ENCODE measurements around the gene GARIN3.

GARIN3 gene

DNA sequence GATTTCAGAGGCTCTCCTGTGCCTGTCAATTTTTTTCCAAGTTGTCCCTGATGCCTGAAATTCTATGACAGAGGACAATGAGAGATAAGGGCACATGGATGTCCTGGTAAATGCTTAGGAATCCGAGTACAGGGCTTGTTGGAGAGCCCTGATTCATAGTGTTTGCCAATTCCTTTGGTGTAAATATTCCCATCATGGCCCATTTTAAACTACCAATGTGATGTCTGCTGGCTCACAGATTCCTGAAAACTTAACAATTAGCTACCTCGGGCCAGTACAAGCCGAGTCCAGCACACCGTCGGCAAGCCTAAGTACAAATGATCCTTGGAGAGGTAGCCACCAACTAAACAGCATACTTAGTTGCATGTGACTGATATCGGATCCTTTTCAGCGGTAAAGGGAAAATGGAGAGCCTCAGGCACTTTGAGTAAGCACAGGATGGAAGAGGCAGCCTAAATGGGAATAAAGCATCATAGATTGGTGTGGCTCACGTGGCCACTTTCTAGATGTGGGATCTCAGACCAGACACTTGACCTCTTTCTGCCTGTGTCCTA is 18.1 kb upstream of the GARIN3 start:
- no peak for DNase-seq

- DNase-seq: no peak
These were observed 16.2 kb upstream of the GARIN3 start for GRCh38 chr5:157182143-157182757.

DNA sequence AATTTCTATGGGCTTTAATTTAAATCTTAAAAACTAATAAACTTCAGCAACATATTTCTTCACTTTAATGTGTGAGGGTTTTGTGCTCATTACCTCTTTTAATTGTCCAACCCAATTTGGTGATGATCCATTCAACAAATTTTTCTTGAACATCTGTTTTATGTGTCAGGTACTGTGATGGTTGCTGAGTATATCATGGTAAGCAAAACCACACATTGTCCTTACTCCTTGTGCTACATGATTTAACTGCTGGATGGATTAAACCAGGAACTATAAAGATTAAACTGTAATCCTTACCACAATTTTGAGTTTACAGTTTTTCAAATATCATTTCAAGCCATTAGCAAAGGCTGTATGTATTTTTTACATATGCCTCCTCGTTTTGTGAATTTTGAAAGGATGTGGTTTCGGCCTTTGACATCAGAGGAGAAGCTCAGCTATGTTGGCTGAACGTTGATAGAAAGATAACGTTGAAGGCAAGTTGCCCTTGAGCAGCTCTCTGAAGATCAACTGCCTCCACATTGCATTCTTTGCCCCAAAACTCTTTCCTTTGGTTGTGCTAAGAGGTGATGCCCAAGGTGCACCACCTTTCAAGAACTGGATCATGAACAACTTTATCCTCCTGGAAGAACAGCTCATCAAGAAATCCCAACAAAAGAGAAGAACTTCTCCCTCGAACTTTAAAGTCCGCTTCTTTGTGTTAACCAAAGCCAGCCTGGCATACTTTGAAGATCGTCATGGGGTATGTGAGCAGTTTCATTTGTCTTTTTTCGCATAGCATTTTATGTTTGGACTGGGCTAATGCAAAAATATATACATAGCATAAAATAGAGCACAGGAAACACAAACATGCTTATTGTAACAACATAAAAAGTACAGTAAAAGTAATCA is 14.6 kb upstream of the GARIN3 start, which contains the start of gene ITK:
ITK (plus strand) TSS at position 467 of the 891 bp plus-strand sequence; CDS start at position 605, 138 bp downstream.
- DNase-seq: peak; percentile 87

- DNase-seq: no peak
These were observed 12.9 kb upstream of the GARIN3 start for GRCh38 chr5:157178966-157179365.

GRCh38 chr5:157177953-157178352 is 11.9 kb upstream of the GARIN3 start:
- DNase-seq: no peak

- no peak for DNase-seq
These were observed 9.1 kb upstream of the GARIN3 start for GRCh38 chr5:157175071-157175612.

- DNase-seq: peak; percentile 90
These were observed 6.3 kb upstream of the GARIN3 start for GRCh38 chr5:157172403-157172802.

DNA sequence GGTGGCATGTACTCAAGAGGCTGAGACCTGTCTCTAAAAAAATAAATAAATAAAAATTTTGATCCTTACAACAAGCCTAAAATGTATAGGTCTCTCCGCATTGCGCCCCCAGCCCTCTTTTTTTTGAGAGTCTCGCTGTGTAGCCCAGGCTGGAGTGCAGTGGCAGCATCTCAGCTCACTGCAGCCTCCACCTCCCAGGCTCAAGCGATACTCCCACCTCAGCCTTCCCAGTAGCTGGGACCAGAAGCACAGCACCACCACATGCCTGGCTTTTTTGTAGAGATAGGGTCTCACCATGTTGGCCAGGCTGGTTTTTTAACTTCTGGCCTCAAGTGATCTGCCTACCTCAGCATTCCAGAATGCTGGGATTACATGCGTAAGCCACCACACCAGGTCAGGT is 2.2 kb upstream of the GARIN3 start:
- no peak for DNase-seq

GRCh38 chr5:157167214-157167621 is 1.2 kb upstream of the GARIN3 start:
- DNase-seq: peak; percentile 53

GRCh38 chr5:157165668-157166067 is 396 bp downstream of the GARIN3 start:
- DNase-seq: no peak

DNA sequence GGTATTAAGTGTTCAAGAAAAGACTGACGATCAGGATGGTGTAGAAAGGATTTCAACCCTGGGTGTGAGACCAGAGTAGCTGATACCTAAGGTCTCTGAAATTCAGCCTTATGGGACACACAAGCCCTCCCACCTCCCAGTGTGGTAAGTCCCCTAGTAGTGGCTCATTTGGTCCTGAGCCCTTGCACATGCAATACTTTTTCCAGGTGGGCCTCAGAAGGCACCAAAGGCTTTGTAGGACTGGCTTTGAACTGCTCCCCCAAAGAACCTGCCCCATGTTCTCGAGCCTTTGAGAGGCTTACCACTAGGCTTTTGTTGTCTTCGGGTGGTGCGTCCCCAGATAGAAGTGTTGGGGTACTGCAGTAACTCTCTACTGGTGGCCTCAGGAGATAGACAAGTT is 803 bp downstream of the GARIN3 start:
- no peak for DNase-seq

- no peak for DNase-seq
These were observed 1.5 kb downstream of the GARIN3 start for GRCh38 chr5:157164521-157164920.

DNA sequence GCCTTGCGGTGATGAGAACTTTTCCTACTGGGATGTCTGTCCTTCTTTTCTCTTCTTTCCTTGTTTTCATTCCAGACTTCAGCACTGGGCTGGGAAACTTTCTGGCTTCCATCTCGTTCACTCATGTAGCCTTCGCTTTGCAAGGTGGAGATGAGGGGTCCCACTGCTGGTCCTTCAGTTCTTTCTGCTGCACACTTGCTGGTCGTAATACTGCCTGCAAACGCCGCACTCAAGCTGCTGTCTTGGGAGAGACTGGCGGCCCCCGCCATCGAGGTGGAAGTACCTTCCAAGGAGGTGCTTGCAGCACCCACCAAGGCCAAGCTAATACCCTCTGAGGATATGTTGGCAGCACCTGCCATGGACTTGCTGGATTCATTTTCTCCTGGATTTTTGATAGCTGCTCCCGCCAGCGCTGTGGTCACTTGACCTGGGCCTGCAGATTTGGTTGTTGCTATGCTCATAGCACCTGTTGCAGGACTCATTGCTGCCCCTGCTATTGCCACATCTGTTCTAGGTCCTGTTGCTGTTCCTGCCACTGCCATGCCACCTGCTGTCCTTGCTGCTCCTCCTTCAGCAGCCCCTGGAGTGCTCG is 3.0 kb downstream of the GARIN3 start:
- no peak for DNase-seq

GRCh38 chr5:157161996-157162395 is 4.1 kb downstream of the GARIN3 start:
- DNase-seq: no peak

DNA sequence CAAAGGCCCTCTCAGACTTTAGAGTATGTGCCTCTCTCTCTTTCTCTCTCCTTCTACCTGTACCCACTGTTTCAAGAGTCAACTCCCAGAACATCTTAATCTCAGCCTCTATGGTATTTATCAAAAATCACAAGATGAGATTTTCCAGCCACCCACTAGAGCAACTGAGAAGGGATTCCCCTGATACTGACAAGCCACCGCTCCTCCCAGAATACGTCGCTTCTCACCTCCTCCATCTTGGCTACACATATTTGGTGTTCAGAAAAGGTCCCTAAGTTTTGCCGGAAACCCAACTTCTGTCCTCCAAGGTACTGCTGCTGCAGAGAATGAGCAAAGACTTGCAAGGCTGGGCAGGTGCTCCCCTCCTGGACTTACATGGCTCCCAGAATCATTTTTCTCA is 6.1 kb downstream of the GARIN3 start:
- DNase-seq: peak; percentile 64

GRCh38 chr5:157159209-157159751 is 6.8 kb downstream of the GARIN3 start:
- peak; percentile 61 for DNase-seq

GRCh38 chr5:157157293-157157891 is 8.7 kb downstream of the GARIN3 start:
- DNase-seq: no peak

DNA sequence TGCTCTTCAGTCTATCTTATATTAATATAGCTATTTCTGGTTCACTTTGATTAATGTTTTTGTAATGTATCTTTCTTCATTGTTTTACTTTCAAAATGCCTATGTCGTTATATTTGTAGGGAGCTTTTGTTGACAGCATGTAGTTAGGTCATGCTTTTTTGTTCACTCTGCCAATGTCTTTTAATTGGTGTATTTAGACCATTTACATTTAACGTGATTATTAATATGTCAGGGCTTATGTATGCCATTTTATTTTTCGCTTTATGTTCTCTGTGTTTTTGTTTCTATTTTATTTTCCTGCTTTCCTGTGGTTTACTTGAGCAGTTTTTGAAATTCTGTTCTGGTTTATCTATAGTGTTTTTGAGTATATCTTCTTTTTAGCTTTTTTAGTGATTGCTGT is 10.8 kb downstream of the GARIN3 start:
- no peak for DNase-seq

GRCh38 chr5:157150995-157151394 is 15.1 kb downstream of the GARIN3 start:
- no peak for DNase-seq

- peak; percentile 91 for DNase-seq
These were observed 17.1 kb downstream of the GARIN3 start for GRCh38 chr5:157148734-157149615.

Data from activated CD4-positive, alpha-beta T cell treated with anti-CD3 and anti-CD28 coated beads, Interleukin-2, Interleukin-6, amounts not matched to agents 100 ng/mL and 50 ng/mL, durations not matched to agents 16 hours and 8 hours (primary cell).